ENCODE results near the gene ITPR1. TPM values are rescaled to one million over a fixed set of nuclear protein-coding genes. Genes with fewer than 3 reads are reported as not detected.

ITPR1 gene
- total and polyA plus RNA-seq, 2 experiments from 2014 or later = 6.8 to 21.0 TPM

DNA sequence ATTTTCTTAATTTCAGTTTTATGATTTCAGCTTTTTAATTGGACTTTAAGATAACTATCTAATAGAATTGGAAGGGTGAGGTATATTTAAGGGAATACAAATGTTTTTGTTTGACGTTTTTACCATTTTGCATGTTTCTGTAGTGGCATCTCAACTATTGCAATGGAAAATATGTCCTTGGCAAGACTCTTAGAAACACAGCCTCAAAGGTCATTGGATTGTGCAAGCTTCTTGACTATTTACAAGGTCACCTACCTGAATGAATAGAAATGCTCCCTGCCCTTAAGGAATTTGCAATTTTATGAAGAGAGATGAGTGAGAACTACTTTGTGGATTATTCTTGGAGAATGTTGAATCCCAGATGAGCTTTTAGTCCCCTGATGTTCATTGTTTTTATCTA lies 43.1 kb downstream of the ITPR1 start:
- no peak for DNase-seq (ENCODE audit: low spot score)
- Histone ChIP-seq H3K4me1 (ENCODE audit: insufficient read depth) (peaks cover 14% of the 10 kb centered on the region), H3K36me3 (ENCODE audit: insufficient read depth) (no peaks in the 10 kb centered on the region; the same call in 1 of the 2 replicates), H3K27ac (ENCODE audit: low read depth) (no peak overlapping the region), H3K79me2 (replicated peaks; ENCODE audit: insufficient read depth) (no peaks in the 10 kb centered on the region), H3K4me2 (no peak overlapping the region), H3F3A (replicated peaks; ENCODE audit: low read depth) (no peaks in the 10 kb centered on the region), H2AFZ (no peak overlapping the region), H3K9me2 (ENCODE audit: insufficient read depth) (no peaks in the 10 kb centered on the region), H3K27me3 (ENCODE audit: insufficient read depth) (no peaks in the 10 kb centered on the region), H3K4me3 (no peak overlapping the region), H4K20me1 (replicated peaks; ENCODE audit: insufficient read depth) (no peaks in the 10 kb centered on the region)
- Mint-ChIP-seq H3K27ac (no peak overlapping the region), H3K36me3 (ENCODE audit: low read depth) (peaks cover 9% of the 10 kb centered on the region; the same call in 2 of the 3 replicates), H3K9me3 (peaks cover 13% of the 10 kb centered on the region), H3K4me3 (no peak overlapping the region), H3K4me1 (peaks cover 20% of the 10 kb centered on the region), H3K27me3 (ENCODE audit: insufficient read depth, low read depth, poor library complexity) (peaks cover 6% of the 10 kb centered on the region)
- TF ChIP-seq, protein P1, sequence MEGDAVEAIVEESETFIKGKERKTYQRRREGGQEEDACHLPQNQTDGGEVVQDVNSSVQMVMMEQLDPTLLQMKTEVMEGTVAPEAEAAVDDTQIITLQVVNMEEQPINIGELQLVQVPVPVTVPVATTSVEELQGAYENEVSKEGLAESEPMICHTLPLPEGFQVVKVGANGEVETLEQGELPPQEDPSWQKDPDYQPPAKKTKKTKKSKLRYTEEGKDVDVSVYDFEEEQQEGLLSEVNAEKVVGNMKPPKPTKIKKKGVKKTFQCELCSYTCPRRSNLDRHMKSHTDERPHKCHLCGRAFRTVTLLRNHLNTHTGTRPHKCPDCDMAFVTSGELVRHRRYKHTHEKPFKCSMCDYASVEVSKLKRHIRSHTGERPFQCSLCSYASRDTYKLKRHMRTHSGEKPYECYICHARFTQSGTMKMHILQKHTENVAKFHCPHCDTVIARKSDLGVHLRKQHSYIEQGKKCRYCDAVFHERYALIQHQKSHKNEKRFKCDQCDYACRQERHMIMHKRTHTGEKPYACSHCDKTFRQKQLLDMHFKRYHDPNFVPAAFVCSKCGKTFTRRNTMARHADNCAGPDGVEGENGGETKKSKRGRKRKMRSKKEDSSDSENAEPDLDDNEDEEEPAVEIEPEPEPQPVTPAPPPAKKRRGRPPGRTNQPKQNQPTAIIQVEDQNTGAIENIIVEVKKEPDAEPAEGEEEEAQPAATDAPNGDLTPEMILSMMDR (conservative IDR thresholded peaks at IDR 0.05; ENCODE audit: low read depth in 2 of 2) = no peak
- TF ChIP-seq ZNF331 (CRISPR knock-in tag; IDR thresholded peaks at IDR 0.05; ENCODE audit: low read depth) = no peak
- no peak for TF ChIP-seq NANOG (IDR thresholded peaks at IDR 0.05; ENCODE audit: borderline replicate concordance)
- TF ChIP-seq CREB1 (CRISPR knock-in tag; IDR thresholded peaks at IDR 0.05; ENCODE audit: low read depth) = no peak
- TF ChIP-seq JUNB (IDR thresholded peaks at IDR 0.05; ENCODE audit: unreplicated experiment) = no peak
- TF ChIP-seq, protein P2, sequence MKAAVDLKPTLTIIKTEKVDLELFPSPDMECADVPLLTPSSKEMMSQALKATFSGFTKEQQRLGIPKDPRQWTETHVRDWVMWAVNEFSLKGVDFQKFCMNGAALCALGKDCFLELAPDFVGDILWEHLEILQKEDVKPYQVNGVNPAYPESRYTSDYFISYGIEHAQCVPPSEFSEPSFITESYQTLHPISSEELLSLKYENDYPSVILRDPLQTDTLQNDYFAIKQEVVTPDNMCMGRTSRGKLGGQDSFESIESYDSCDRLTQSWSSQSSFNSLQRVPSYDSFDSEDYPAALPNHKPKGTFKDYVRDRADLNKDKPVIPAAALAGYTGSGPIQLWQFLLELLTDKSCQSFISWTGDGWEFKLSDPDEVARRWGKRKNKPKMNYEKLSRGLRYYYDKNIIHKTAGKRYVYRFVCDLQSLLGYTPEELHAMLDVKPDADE (IDR thresholded peaks at IDR 0.05) = no peak
- TF ChIP-seq EZH2 (IDR thresholded peaks at IDR 0.05; ENCODE audit: low read depth, unreplicated experiment) = no peak
- TF ChIP-seq, protein P3, sequence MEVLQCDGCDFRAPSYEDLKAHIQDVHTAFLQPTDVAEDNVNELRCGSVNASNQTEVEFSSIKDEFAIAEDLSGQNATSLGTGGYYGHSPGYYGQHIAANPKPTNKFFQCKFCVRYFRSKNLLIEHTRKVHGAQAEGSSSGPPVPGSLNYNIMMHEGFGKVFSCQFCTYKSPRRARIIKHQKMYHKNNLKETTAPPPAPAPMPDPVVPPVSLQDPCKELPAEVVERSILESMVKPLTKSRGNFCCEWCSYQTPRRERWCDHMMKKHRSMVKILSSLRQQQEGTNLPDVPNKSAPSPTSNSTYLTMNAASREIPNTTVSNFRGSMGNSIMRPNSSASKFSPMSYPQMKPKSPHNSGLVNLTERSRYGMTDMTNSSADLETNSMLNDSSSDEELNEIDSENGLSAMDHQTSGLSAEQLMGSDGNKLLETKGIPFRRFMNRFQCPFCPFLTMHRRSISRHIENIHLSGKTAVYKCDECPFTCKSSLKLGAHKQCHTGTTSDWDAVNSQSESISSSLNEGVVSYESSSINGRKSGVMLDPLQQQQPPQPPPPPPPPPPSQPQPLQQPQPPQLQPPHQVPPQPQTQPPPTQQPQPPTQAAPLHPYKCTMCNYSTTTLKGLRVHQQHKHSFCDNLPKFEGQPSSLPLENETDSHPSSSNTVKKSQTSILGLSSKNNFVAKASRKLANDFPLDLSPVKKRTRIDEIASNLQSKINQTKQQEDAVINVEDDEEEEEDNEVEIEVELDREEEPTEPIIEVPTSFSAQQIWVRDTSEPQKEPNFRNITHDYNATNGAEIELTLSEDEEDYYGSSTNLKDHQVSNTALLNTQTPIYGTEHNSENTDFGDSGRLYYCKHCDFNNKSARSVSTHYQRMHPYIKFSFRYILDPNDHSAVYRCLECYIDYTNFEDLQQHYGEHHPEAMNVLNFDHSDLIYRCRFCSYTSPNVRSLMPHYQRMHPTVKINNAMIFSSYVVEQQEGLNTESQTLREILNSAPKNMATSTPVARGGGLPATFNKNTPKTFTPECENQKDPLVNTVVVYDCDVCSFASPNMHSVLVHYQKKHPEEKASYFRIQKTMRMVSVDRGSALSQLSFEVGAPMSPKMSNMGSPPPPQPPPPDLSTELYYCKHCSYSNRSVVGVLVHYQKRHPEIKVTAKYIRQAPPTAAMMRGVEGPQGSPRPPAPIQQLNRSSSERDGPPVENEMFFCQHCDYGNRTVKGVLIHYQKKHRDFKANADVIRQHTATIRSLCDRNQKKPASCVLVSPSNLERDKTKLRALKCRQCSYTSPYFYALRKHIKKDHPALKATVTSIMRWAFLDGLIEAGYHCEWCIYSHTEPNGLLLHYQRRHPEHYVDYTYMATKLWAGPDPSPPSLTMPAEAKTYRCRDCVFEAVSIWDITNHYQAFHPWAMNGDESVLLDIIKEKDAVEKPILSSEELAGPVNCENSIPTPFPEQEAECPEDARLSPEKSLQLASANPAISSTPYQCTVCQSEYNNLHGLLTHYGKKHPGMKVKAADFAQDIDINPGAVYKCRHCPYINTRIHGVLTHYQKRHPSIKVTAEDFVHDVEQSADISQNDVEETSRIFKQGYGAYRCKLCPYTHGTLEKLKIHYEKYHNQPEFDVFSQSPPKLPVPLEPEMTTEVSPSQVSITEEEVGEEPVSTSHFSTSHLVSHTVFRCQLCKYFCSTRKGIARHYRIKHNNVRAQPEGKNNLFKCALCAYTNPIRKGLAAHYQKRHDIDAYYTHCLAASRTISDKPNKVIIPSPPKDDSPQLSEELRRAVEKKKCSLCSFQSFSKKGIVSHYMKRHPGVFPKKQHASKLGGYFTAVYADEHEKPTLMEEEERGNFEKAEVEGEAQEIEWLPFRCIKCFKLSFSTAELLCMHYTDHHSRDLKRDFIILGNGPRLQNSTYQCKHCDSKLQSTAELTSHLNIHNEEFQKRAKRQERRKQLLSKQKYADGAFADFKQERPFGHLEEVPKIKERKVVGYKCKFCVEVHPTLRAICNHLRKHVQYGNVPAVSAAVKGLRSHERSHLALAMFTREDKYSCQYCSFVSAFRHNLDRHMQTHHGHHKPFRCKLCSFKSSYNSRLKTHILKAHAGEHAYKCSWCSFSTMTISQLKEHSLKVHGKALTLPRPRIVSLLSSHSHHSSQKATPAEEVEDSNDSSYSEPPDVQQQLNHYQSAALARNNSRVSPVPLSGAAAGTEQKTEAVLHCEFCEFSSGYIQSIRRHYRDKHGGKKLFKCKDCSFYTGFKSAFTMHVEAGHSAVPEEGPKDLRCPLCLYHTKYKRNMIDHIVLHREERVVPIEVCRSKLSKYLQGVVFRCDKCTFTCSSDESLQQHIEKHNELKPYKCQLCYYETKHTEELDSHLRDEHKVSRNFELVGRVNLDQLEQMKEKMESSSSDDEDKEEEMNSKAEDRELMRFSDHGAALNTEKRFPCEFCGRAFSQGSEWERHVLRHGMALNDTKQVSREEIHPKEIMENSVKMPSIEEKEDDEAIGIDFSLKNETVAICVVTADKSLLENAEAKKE (CRISPR knock-in tag; IDR thresholded peaks at IDR 0.05) = no peak
- ATAC-seq = no peak

All from GM23338 (cell line).